Adrenal gland (tissue), 12 donors: ENCODE results near the gene NT5DC3. TPM values are rescaled to one million over a fixed set of nuclear protein-coding genes. Genes with fewer than 3 reads are reported as not detected.

Experiments
- DNase-seq, 7 donors: peaks; one replicate each; pipeline ENCODE4 v3.0.0-alpha.2; 2019 to 2020
- H3K27ac ChIP-seq, 5 donors: fragments of 200-600 bp; sonication (generic) in 4 of 5; 1 replicate in 3 of 5; 2 replicates in 2 of 5; pipeline versions ENCODE4 v1.5.1 to v1.8.0; 2016 to 2020; ENCODE audit warnings: mild to moderate bottlenecking in 1 of 5
- H3K27me3 ChIP-seq: fragments of 200-600 bp; 2 replicates; pipeline ENCODE4 v1.8.0; 2021
- H3K36me3 ChIP-seq, 2 donors: fragments of 200-600 bp; replicated peaks in 1 of 2; 1 replicate in 1 of 2; 2 replicates in 1 of 2; pipeline versions ENCODE4 v1.5.1 to v1.8.0; 2018 to 2022
- H3K4me1 ChIP-seq, 2 donors: fragments of 200-600 bp; replicated peaks in 1 of 2; 1 replicate in 1 of 2; 2 replicates in 1 of 2; pipeline versions ENCODE4 v1.5.1 to v1.8.0; 2018 to 2021
- H3K4me3 ChIP-seq, 4 donors: fragments of 200-600 bp; sonication (generic) in 3 of 4; one replicate each; pipeline ENCODE4 v1.5.1; 2016 to 2018
- H3K9me3 ChIP-seq, 3 donors: fragments of 200-600 bp; sonication (generic) in 1 of 3; replicated peaks in 1 of 3; 1 replicate in 2 of 3; 2 replicates in 1 of 3; pipeline versions ENCODE4 v1.5.1 to v1.8.0; 2016 to 2021
- CTCF ChIP-seq, 6 experiments: fragments of 450-650 bp in 4 of 6; fragments of 200-600 bp in 2 of 6; sonication (generic) in 1 of 6; IDR thresholded peaks; 1 replicate in 5 of 6; 2 replicates in 1 of 6; pipeline versions ENCODE4 v1.5.1 to v1.8.0; 2016 to 2021; ENCODE audit warnings: antibody characterized with exemption in 6 of 6, mild to moderate bottlenecking in 2 of 6, moderate library complexity in 1 of 6
- POLR2A ChIP-seq, 2 donors: fragments of 450-650 bp; IDR thresholded peaks; one replicate each; pipeline ENCODE4 v1.6.1; 2017; ENCODE audit warnings: antibody characterized with exemption in 2 of 2, mild to moderate bottlenecking in 2 of 2, moderate library complexity in 1 of 2
- WGBS, 4 donors: extraction: QIAGEN DNeasy Blood & Tissue Kit in 2 of 4; methylation state at CpG; one replicate each; pipeline versions ENCODE4 v1.1.5 to v1.1.7; 2013 to 2017; 5-methylcytosine and 5-hydroxymethylcytosine counted together
- intact Hi-C, 2 donors: fragments of 100-400 bp; cut with DNase I; formaldehyde crosslinking; loops; one replicate each; pipeline versions ENCODE4 v1.14.1 to v1.15.0; 2022 to 2023
- polyA plus RNA-seq, 3 donors: library from polyadenylated mRNA; stranded (reverse); fragments of 200-250 nt in 2 of 3; fragments of 350-450 nt in 1 of 3; fragmentation: Illumina TruSeq in 1 of 3; extraction: RNeasy Lipid Tissue Mini Kit (QIAGEN cat#74804) in 1 of 3; gene quantifications; one replicate each; pipeline ENCODE4 v1.2.3, GENCODE V29; 2013 to 2014
- total RNA-seq, 9 donors: library from RNA; depleted of rRNA in 4 of 9; stranded (reverse); fragments of >200 nt in 4 of 9; fragments of 120-200 nt in 1 of 9; fragmentation: NEBNext Ultra II Directional in 1 of 9; extraction: Animal tissue kit (Norgen Biotek cat#: 25700) in 1 of 9; gene quantifications; one replicate each; pipeline versions ENCODE4 v1.1.0 to v1.2.4, GENCODE V29; 2013 to 2023
- donor health status: healthy with polysubstance abuse.
- donor health status: Bipolar disorder and iron deficiency.
- donor health status: DM: yes; HTN: yes; CAD: no.
- donor health status: DM: no; HTN: no; CAD: no.
- donor health status: DM: no; HTN: no; CAD: no.
- donor health status: DM: yes; HTN: yes; CAD: no.

The NT5DC3 gene
- total and polyA plus RNA-seq, 12 donors = 4.1 to 14.9 (median 7.2) TPM

- no peak overlapping the region for H3K27ac ChIP-seq
- WGBS, 4 donors = 57 to 65% (median 61%) methylated on average over 8 of the region's 8 CpGs
- no peaks in the 10 kb centered on the region for H3K27me3 ChIP-seq
- H3K4me3 ChIP-seq = no peak overlapping the region
- intact Hi-C loops = no loop called here
- no peaks in the 10 kb centered on the region for H3K36me3 ChIP-seq
- no peak for DNase-seq
- H3K9me3 ChIP-seq = no peaks in the 10 kb centered on the region
- TF ChIP-seq POLR2A (IDR thresholded peaks at IDR 0.05) (no peak), CTCF (IDR thresholded peaks at IDR 0.05) (no peak)
- no peaks in the 10 kb centered on the region for H3K4me1 ChIP-seq
Measured at GRCh38 chr12:103880299-103881142, 39.5 kb upstream of the NT5DC3 start.

- H3K27me3 ChIP-seq = no peaks in the 10 kb centered on the region
- DNase-seq = no peak
- WGBS, 4 donors = 40 to 84% (median 61%) methylated on average over 2 of the region's 2 CpGs
- TF ChIP-seq POLR2A (IDR thresholded peaks at IDR 0.05) (no peak), CTCF (IDR thresholded peaks at IDR 0.05) (no peak)
- intact Hi-C loops = loop anchor here in 1 of 2 donors (10.0 kb wide), 1 partner anchor 45 kb away; no protein-coding TSS in a partner anchor
- H3K4me1 ChIP-seq = no peaks in the 10 kb centered on the region
- no peak overlapping the region for H3K4me3 ChIP-seq
- H3K27ac ChIP-seq = no peak overlapping the region
- no peaks in the 10 kb centered on the region for H3K9me3 ChIP-seq
- H3K36me3 ChIP-seq = no peaks in the 10 kb centered on the region
Measured at GRCh38 chr12:103879878-103880277, 38.8 kb upstream of the NT5DC3 start.

GRCh38 chr12:103879048-103879692, 38.1 kb upstream of the NT5DC3 start:
- Histone ChIP-seq H3K4me1 (no peaks in the 10 kb centered on the region), H3K36me3 (no peaks in the 10 kb centered on the region), H3K4me3 (no peak overlapping the region), H3K27ac (no peak overlapping the region), H3K27me3 (no peaks in the 10 kb centered on the region), H3K9me3 (no peaks in the 10 kb centered on the region)
- no peak for DNase-seq
- intact Hi-C loops = loop anchor here in 1 of 2 donors (10.0 kb wide), 1 partner anchor 46 kb away; no protein-coding TSS in a partner anchor
- no peak for TF ChIP-seq POLR2A (IDR thresholded peaks at IDR 0.05)
- no peak for TF ChIP-seq CTCF (IDR thresholded peaks at IDR 0.05)
- 74 to 83% (median 81%) methylated on average over 9 of the region's 9 CpGs for WGBS, 4 donors

GRCh38 chr12:103877934-103878510, 37.0 kb upstream of the NT5DC3 start:
- no peaks in the 10 kb centered on the region for H3K27me3 ChIP-seq
- H3K4me1 ChIP-seq = no peaks in the 10 kb centered on the region
- no peak overlapping the region for H3K4me3 ChIP-seq
- H3K27ac ChIP-seq = no peak overlapping the region
- peak; percentile 50 to 75 (median 62) for DNase-seq
- intact Hi-C loops = loop anchor here in 1 of 2 donors (10.0 kb wide), 1 partner anchor 47 kb away; no protein-coding TSS in a partner anchor
- H3K9me3 ChIP-seq = no peaks in the 10 kb centered on the region
- WGBS, 4 donors = 3 to 15% (median 10%) methylated on average over 4 to 5 of the region's 5 CpGs
- no peaks in the 10 kb centered on the region for H3K36me3 ChIP-seq
- TF ChIP-seq POLR2A (IDR thresholded peaks at IDR 0.05) = no peak
- peak; percentile 48 to 72 (median 64) for TF ChIP-seq CTCF (IDR thresholded peaks at IDR 0.05)
